Ramos (cell line): ENCODE data around the gene NGDN.

Experiments
- in situ Hi-C: fragments of 300-500 bp; cut with MboI; formaldehyde crosslinking; loops from one replicate; pipeline ENCODE4 v1.14.3; 2022; ENCODE audit warnings: low sequenced_read_pairs; ENCODE audit not compliant: unreplicated experiment

Gene NGDN

DNA sequence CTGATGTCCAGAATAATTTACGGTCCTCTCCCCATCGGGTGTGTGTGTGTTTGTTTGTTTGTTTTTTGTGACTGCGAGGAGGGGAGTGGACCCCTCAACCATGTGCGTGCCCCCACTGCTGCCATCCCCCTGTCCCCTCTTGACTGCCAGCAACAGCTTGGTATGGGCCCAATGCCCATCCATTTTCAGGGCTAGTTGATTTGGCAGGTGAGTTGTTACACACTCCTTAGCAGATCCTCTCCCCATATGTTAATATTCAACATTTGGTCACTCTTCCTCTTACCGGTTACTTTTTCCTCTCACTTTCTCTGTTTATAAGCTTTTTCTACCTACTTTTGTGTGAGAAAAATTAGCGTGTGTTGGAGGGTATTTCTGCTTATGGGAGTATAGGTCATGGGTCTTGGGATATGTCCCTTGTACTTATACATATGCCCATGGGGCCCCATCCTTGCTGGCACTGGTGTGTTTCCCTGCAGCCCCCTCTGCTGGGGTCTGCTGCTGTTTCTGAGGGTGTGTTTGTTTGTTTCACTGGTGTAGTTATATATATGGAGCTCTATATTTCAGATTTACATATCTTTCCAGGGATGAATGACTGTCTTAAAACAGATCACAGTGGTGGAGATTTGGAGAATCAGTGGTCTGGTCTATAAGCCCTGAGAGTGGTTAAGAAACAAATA lies 48.3 kb downstream of the NGDN start:
- in situ Hi-C loops, result no loop called here

GRCh38 chr14:23518709-23519108 lies 49.2 kb downstream of the NGDN start:
- in situ Hi-C loops, result no loop called here

GRCh38 chr14:23520899-23521533 lies 51.5 kb downstream of the NGDN start:
- in situ Hi-C loops, result no loop called here

DNA sequence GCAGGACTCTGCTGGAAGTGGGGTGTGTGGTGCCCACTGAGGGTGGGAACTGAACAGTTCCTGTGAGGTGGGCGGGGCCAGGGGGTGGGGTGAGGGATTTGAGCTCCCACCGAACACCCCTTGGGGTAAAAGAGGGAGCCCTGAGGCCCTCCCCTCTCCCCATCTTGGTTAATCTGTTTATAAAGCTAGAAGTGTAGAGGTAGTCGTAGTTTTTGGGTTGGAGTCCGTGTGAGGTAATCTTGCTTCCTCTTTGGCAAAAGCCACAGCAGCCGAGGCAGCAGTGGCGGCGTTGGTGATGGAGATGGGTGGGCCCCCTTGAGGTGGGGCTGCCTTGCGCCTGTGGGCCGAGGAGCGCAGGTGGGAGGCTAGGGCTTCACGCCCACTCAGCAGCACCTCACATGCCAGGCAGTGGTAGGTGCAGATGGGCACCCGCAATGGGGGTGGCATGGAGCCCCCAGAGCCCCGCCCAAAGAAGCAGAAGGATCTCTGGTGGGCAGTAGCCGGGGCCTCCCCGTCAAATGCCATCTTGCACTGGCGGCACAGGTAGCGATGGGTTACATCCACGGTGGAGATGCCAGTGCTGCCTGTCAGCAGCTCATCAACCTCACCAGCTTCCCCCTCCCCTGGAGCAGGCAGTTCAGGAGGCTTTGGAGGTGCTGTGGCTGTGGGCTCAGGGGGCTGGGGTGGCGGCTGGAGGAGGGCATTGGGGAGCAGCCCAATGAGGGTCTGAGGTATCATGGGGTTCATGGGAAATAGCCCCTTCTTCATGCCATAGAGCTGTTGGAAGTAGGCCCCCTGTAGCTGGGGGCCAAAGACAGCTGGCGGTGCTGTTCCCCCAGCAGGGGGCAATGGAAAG lies 52.5 kb downstream of the NGDN start:
- in situ Hi-C loops, result no loop called here

DNA sequence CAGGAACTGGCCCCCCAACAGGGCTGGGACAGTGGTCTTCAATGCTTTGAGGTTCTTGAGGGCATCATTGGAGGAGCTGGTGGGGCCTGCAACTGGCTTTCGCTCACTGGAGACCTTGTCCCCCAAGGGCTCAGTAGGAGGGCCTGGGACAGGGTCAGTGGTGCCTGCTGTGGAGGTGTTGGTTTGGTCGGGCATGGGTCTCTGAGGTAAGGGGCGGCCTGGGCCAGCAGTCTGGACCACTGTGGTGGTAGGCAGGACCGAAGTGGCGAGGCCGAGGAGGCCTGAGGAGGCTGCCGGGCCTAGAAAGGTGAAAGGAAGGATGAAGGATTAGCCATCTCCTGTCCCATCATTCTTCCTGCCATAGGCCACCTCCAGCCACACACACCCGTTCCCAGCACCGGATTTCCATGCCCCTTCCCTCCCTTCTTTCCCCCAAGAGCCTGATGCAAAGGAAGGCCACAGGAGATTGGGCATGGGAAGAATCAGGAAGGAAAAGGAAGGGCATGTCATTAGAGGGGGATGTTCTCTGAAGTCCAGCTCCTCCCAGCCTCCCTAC lies 53.2 kb downstream of the NGDN start:
- in situ Hi-C loops, result no loop called here

- in situ Hi-C loops, result no loop called here
These were observed 53.9 kb downstream of the NGDN start for GRCh38 chr14:23523229-23524016.

DNA sequence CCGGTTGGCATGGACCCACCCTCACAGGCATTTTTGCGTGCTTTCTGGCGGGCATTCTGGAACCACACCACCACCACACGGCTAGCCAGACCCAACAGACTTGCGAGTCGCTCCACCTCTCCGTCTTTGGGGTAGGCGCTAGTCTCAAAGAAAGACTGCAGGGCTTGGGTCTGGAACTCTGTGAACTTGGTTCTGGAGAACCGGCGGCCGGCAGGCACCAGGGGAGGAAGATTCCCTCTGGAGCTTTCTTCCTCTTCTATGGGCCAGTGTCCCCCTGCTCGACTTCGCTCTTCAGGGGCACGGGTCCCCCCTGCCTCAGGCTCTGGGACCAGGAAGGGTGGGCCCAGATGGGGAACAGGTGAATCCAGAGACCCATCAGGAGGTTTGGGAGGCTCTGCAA lies 55.5 kb downstream of the NGDN start:
- in situ Hi-C loops, result no loop called here

DNA sequence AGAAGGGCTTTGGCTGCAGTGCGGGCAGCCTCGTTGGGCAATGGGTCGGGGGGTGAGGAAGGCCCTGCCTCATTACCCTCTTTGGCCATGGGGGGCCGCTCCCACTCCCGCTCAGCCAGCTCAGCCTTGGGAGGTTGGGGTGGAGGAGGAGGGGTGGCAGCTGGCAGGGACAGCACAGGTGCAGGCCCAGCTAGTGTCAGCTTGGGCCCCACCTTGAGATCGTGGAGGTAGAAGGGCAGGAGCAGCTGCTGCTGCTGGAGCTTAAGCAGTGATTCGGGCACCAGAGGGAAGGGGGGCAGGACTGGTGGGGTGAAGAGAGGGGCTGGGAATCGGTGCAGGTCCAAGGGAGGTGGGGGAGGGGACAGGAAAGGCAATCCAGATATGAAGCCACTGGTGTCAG lies 56.1 kb downstream of the NGDN start:
- in situ Hi-C loops, result no loop called here
